ENCODE data around the gene CFAP45.
"Not testable (repeated sequence)": the region's sequence is repeated elsewhere in the genome, so short reads cannot be mapped to it uniquely, and the experiment has no call there.

Gene CFAP45

GRCh38 chr1:159899634-159900033 lies 331 bp downstream of the CFAP45 start:
- not testable (repeated sequence) for H3K27ac ChIP-seq (ENCODE audit: low read length); H3K4me1 ChIP-seq (ENCODE audit: control insufficient read depth, insufficient read depth, low read length); H3K36me3 ChIP-seq (ENCODE audit: control insufficient read depth, insufficient read depth, low read length); H3K27me3 ChIP-seq (ENCODE audit: control insufficient read depth, insufficient read depth, low read length); H3K4me3 ChIP-seq (ENCODE audit: low read length); DNase-seq (ENCODE audit: low read depth, low spot score); H3K9me3 ChIP-seq (ENCODE audit: control insufficient read depth, insufficient read depth, low read length)
- no CpG with 5 or more reads among the region's 15 CpGs for WGBS (ENCODE audit: insufficient coverage, insufficient read length)

- Histone ChIP-seq H3K9me3 (ENCODE audit: control insufficient read depth, insufficient read depth, low read length) (no peaks in the 10 kb centered on the region), H3K4me1 (ENCODE audit: control insufficient read depth, insufficient read depth, low read length) (peaks cover 1% of the 10 kb centered on the region), H3K27ac (ENCODE audit: low read length) (no peak overlapping the region), H3K27me3 (ENCODE audit: control insufficient read depth, insufficient read depth, low read length) (0 out of 2 replicates have a peak, but pooled peaks cover 2% of the 10 kb centered on the region), H3K36me3 (ENCODE audit: control insufficient read depth, insufficient read depth, low read length) (no peaks in the 10 kb centered on the region), H3K4me3 (ENCODE audit: low read length) (no peak overlapping the region)
- WGBS (ENCODE audit: insufficient coverage, insufficient read length) = no CpG with 5 or more reads among the region's 3 CpGs
- no peak for DNase-seq (ENCODE audit: low read depth, low spot score)
Observed at GRCh38 chr1:159898527-159898926, 1.4 kb downstream of the CFAP45 start.

- DNase-seq (ENCODE audit: low read depth, low spot score) = no peak
- Histone ChIP-seq H3K36me3 (ENCODE audit: control insufficient read depth, insufficient read depth, low read length) (no peaks in the 10 kb centered on the region), H3K27ac (ENCODE audit: low read length) (no peak overlapping the region), H3K9me3 (ENCODE audit: control insufficient read depth, insufficient read depth, low read length) (no peaks in the 10 kb centered on the region), H3K4me1 (ENCODE audit: control insufficient read depth, insufficient read depth, low read length) (peaks cover 1% of the 10 kb centered on the region), H3K4me3 (ENCODE audit: low read length) (no peak overlapping the region), H3K27me3 (ENCODE audit: control insufficient read depth, insufficient read depth, low read length) (0 out of 2 replicates have a peak, but pooled peaks cover 2% of the 10 kb centered on the region)
- no CpG with 5 or more reads among the region's 3 CpGs for WGBS (ENCODE audit: insufficient coverage, insufficient read length)
Observed at GRCh38 chr1:159897962-159898361, 2.0 kb downstream of the CFAP45 start.

- H3K4me3 ChIP-seq (ENCODE audit: low read length) = no peak overlapping the region
- no peak for DNase-seq (ENCODE audit: low read depth, low spot score)
Observed at GRCh38 chr1:159896546-159896930, 3.4 kb downstream of the CFAP45 start.

GRCh38 chr1:159895836-159896545 lies 4.0 kb downstream of the CFAP45 start:
- Histone ChIP-seq H3K36me3 (ENCODE audit: control insufficient read depth, insufficient read depth, low read length) (no peaks in the 10 kb centered on the region), H3K4me1 (ENCODE audit: control insufficient read depth, insufficient read depth, low read length) (peaks cover 1% of the 10 kb centered on the region), H3K27ac (ENCODE audit: low read length) (no peak overlapping the region), H3K4me3 (ENCODE audit: low read length) (no peak overlapping the region), H3K27me3 (ENCODE audit: control insufficient read depth, insufficient read depth, low read length) (0 out of 2 replicates have a peak, but pooled peaks cover 2% of the 10 kb centered on the region), H3K9me3 (ENCODE audit: control insufficient read depth, insufficient read depth, low read length) (no peaks in the 10 kb centered on the region)
- DNase-seq (ENCODE audit: low read depth, low spot score) = no peak
- WGBS (ENCODE audit: insufficient coverage, insufficient read length) = no CpG with 5 or more reads among the region's 6 CpGs

More at GRCh38 chr1:159896546-159896930, 3.4 kb downstream of the CFAP45 start:
- peaks cover 1% of the 10 kb centered on the region for H3K4me1 ChIP-seq (ENCODE audit: control insufficient read depth, insufficient read depth, low read length)
- no CpG with 5 or more reads among the region's 3 CpGs for WGBS (ENCODE audit: insufficient coverage, insufficient read length)
- no peaks in the 10 kb centered on the region for H3K9me3 ChIP-seq (ENCODE audit: control insufficient read depth, insufficient read depth, low read length)
- no peak overlapping the region for H3K27ac ChIP-seq (ENCODE audit: low read length)
- H3K27me3 ChIP-seq (ENCODE audit: control insufficient read depth, insufficient read depth, low read length) = 0 out of 2 replicates have a peak, but pooled peaks cover 2% of the 10 kb centered on the region
- H3K36me3 ChIP-seq (ENCODE audit: control insufficient read depth, insufficient read depth, low read length) = no peaks in the 10 kb centered on the region

- no peaks in the 10 kb centered on the region for H3K9me3 ChIP-seq (ENCODE audit: control insufficient read depth, insufficient read depth, low read length)
- H3K4me3 ChIP-seq (ENCODE audit: low read length) = no peak overlapping the region
- no peaks in the 10 kb centered on the region for H3K36me3 ChIP-seq (ENCODE audit: control insufficient read depth, insufficient read depth, low read length)
- no peak for DNase-seq (ENCODE audit: low read depth, low spot score)
- H3K27ac ChIP-seq (ENCODE audit: low read length) = no peak overlapping the region
- no CpG with 5 or more reads among the region's 3 CpGs for WGBS (ENCODE audit: insufficient coverage, insufficient read length)
- H3K4me1 ChIP-seq (ENCODE audit: control insufficient read depth, insufficient read depth, low read length) = no peaks in the 10 kb centered on the region; the same call in 1 of the 2 replicates
- H3K27me3 ChIP-seq (ENCODE audit: control insufficient read depth, insufficient read depth, low read length) = 0 out of 2 replicates have a peak, but pooled peaks cover 2% of the 10 kb centered on the region
Observed at GRCh38 chr1:159895286-159895685, 4.7 kb downstream of the CFAP45 start.

- H3K27me3 ChIP-seq (ENCODE audit: control insufficient read depth, insufficient read depth, low read length) = no peaks in the 10 kb centered on the region
- no peaks in the 10 kb centered on the region for H3K9me3 ChIP-seq (ENCODE audit: control insufficient read depth, insufficient read depth, low read length)
- H3K27ac ChIP-seq (ENCODE audit: low read length) = no peak overlapping the region
- WGBS (ENCODE audit: insufficient coverage, insufficient read length) = no CpG with 5 or more reads among the region's 5 CpGs
- H3K4me1 ChIP-seq (ENCODE audit: control insufficient read depth, insufficient read depth, low read length) = peaks cover 2% of the 10 kb centered on the region; the same call in 1 of the 2 replicates
- no peak for DNase-seq (ENCODE audit: low read depth, low spot score)
- no peaks in the 10 kb centered on the region for H3K36me3 ChIP-seq (ENCODE audit: control insufficient read depth, insufficient read depth, low read length)
- no peak overlapping the region for H3K4me3 ChIP-seq (ENCODE audit: low read length)
Observed at GRCh38 chr1:159892944-159893343, 7.0 kb downstream of the CFAP45 start.

GRCh38 chr1:159891275-159892157 lies 8.4 kb downstream of the CFAP45 start:
- H3K27ac ChIP-seq (ENCODE audit: low read length) = no peak overlapping the region
- peaks cover 2% of the 10 kb centered on the region; the same call in 1 of the 2 replicates for H3K4me1 ChIP-seq (ENCODE audit: control insufficient read depth, insufficient read depth, low read length)
- H3K36me3 ChIP-seq (ENCODE audit: control insufficient read depth, insufficient read depth, low read length) = no peaks in the 10 kb centered on the region
- H3K9me3 ChIP-seq (ENCODE audit: control insufficient read depth, insufficient read depth, low read length) = no peaks in the 10 kb centered on the region
- no CpG with 5 or more reads among the region's 7 CpGs for WGBS (ENCODE audit: insufficient coverage, insufficient read length)
- no peak for DNase-seq (ENCODE audit: low read depth, low spot score)
- H3K4me3 ChIP-seq (ENCODE audit: low read length) = no peak overlapping the region
- H3K27me3 ChIP-seq (ENCODE audit: control insufficient read depth, insufficient read depth, low read length) = no peaks in the 10 kb centered on the region

- no peaks in the 10 kb centered on the region for H3K36me3 ChIP-seq (ENCODE audit: control insufficient read depth, insufficient read depth, low read length)
Observed at GRCh38 chr1:159890390-159890789, 9.6 kb downstream of the CFAP45 start.

GRCh38 chr1:159889821-159890252 lies 10.1 kb downstream of the CFAP45 start:
- Histone ChIP-seq H3K9me3 (ENCODE audit: control insufficient read depth, insufficient read depth, low read length) (no peaks in the 10 kb centered on the region), H3K4me3 (ENCODE audit: low read length) (no peak overlapping the region), H3K27me3 (ENCODE audit: control insufficient read depth, insufficient read depth, low read length) (no peaks in the 10 kb centered on the region), H3K27ac (ENCODE audit: low read length) (no peak overlapping the region), H3K4me1 (ENCODE audit: control insufficient read depth, insufficient read depth, low read length) (peaks cover 2% of the 10 kb centered on the region; the same call in 1 of the 2 replicates), H3K36me3 (ENCODE audit: control insufficient read depth, insufficient read depth, low read length) (no peaks in the 10 kb centered on the region)
- DNase-seq (ENCODE audit: low read depth, low spot score) = no peak
- no CpG with 5 or more reads among the region's 2 CpGs for WGBS (ENCODE audit: insufficient coverage, insufficient read length)

More at GRCh38 chr1:159890390-159890789, 9.6 kb downstream of the CFAP45 start:
- H3K27me3 ChIP-seq (ENCODE audit: control insufficient read depth, insufficient read depth, low read length) = no peaks in the 10 kb centered on the region
- WGBS (ENCODE audit: insufficient coverage, insufficient read length) = no CpG with 5 or more reads among the region's 8 CpGs
- H3K4me3 ChIP-seq (ENCODE audit: low read length) = no peak overlapping the region
- H3K9me3 ChIP-seq (ENCODE audit: control insufficient read depth, insufficient read depth, low read length) = no peaks in the 10 kb centered on the region
- peaks cover 2% of the 10 kb centered on the region; the same call in 1 of the 2 replicates for H3K4me1 ChIP-seq (ENCODE audit: control insufficient read depth, insufficient read depth, low read length)
- DNase-seq (ENCODE audit: low read depth, low spot score) = no peak
- H3K27ac ChIP-seq (ENCODE audit: low read length) = no peak overlapping the region
